Lung (tissue), 12 donors: ENCODE data around the gene ADAMTS15. TPM values are rescaled to one million over a fixed set of nuclear protein-coding genes. Genes with fewer than 3 reads are reported as not detected.

Source experiments
- ATAC-seq: fragments of 200-7000 bp; cut with Tn5 transposase; one replicate; pipeline ENCODE4 v1.9.1; 2020; ENCODE audit warnings: moderate number of reproducible peaks; ENCODE audit not compliant: insufficient read depth, low FRiP score
- DNase-seq, 3 donors: peaks; one replicate each; pipeline ENCODE4 v3.0.0-alpha.2; 2013 to 2017
- H3K27ac ChIP-seq, 2 donors: one replicate each; pipeline ENCODE4 v1.5.1; 2013; ENCODE audit warnings: mild to moderate bottlenecking in 2 of 2, moderate library complexity in 2 of 2, control low read depth in 1 of 2, inconsistent platforms in 1 of 2, low read depth in 1 of 2, low read length in 1 of 2
- H3K27me3 ChIP-seq, 3 donors: one replicate each; pipeline ENCODE4 v1.5.1; 2013; ENCODE audit warnings: low read length in 2 of 3; ENCODE audit not compliant: control insufficient read depth in 3 of 3, insufficient read depth in 3 of 3
- H3K36me3 ChIP-seq, 4 donors: one replicate each; pipeline ENCODE4 v1.5.1; 2013; ENCODE audit warnings: low read length in 4 of 4, mild to moderate bottlenecking in 1 of 4, moderate library complexity in 1 of 4; ENCODE audit not compliant: control insufficient read depth in 4 of 4, insufficient read depth in 4 of 4
- H3K4me1 ChIP-seq, 5 donors: one replicate each; pipeline ENCODE4 v1.5.1; 2013; ENCODE audit warnings: low read length in 5 of 5, mild to moderate bottlenecking in 2 of 5, moderate library complexity in 1 of 5; ENCODE audit not compliant: control insufficient read depth in 5 of 5, insufficient read depth in 5 of 5
- H3K4me3 ChIP-seq: one replicate; pipeline ENCODE4 v1.5.1; 2013; ENCODE audit warnings: mild to moderate bottlenecking, control low read depth, moderate library complexity
- H3K9ac ChIP-seq, 2 donors: one replicate each; pipeline ENCODE4 v1.5.1; 2013; ENCODE audit warnings: low read length in 2 of 2, control low read depth in 1 of 2; ENCODE audit not compliant: insufficient read depth in 1 of 2
- H3K9me3 ChIP-seq, 4 donors: one replicate each; pipeline ENCODE4 v1.5.1; 2013; ENCODE audit warnings: low read length in 3 of 4, mild to moderate bottlenecking in 1 of 4, moderate library complexity in 1 of 4; ENCODE audit not compliant: control insufficient read depth in 4 of 4, insufficient read depth in 3 of 4
- WGBS, 2 donors: extraction: QIAGEN DNeasy Blood & Tissue Kit; methylation state at CpG; one replicate each; pipeline ENCODE4 v1.1.7; 2013; 5-methylcytosine and 5-hydroxymethylcytosine counted together
- polyA plus RNA-seq, 2 donors: library from polyadenylated mRNA; stranded (reverse); fragments of 200-250 nt; gene quantifications; one replicate each; pipeline ENCODE4 v1.2.1, GENCODE V29; 2013
- total RNA-seq, 2 donors: library from RNA; depleted of rRNA in 1 of 2; stranded (reverse); fragments of >200 nt in 1 of 2; gene quantifications; one replicate each; pipeline ENCODE4 v1.2.1, GENCODE V29; 2014 to 2021
- TF ChIP-seq, protein P1 (sequence below): IDR thresholded peaks from 2 replicates; pipeline ENCODE4 v1.5.1; 2012; ENCODE audit warnings: mild to moderate bottlenecking; ENCODE audit errors: control extremely low read depth, extremely low read depth
- donor health status: control.
- donor health status: control.
- donor health status: Bipolar disorder and iron deficiency.
- donor health status: healthy.
- donor health status: DM: yes; HTN: yes; CAD: no.

Gene ADAMTS15
- total and polyA plus RNA-seq, 4 donors = 4.4 to 22.9 (median 13.3) TPM

DNA sequence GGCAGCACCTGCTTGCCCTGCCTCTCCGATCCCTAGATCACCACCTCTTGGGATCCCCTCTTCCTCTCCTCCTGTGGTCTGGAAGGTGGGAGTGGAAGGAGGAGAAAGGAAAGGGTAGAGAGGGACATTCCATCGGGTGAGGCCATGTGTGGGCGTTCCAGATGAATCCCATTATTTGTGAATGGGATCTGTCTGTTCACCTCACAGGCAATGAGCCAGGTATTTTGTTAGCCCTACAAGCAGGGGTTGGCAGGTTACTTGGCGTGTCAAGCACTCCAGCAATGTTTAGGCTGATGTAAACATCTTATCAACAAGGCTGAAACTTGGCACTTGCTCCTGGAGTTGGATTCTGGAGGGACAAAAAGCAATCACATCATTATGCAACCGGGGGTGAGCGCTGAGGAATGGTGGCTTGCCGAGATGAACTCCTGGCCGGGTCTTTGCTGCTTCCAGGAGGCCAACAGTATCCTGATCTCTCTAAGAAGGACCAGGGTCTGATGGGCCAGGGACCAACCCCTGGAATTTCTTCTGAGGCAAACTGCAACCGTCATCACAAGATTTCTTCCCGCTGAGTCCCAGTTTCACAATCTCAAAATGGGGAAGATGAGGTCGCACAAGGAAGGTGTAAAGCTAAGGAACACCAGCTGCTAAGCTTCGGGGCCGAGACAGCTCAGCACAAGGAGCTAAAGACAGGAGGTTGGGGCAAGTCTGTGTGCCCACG is 27.8 kb upstream of the ADAMTS15 start:
- no peaks in the 10 kb centered on the region for H3K36me3 ChIP-seq
- no peak overlapping the region for H3K4me3 ChIP-seq
- H3K9ac ChIP-seq = no peak overlapping the region
- H3K27ac ChIP-seq = peak overlapping the region in 1 of 2 donors; percentile 59
- TF ChIP-seq, protein P1, sequence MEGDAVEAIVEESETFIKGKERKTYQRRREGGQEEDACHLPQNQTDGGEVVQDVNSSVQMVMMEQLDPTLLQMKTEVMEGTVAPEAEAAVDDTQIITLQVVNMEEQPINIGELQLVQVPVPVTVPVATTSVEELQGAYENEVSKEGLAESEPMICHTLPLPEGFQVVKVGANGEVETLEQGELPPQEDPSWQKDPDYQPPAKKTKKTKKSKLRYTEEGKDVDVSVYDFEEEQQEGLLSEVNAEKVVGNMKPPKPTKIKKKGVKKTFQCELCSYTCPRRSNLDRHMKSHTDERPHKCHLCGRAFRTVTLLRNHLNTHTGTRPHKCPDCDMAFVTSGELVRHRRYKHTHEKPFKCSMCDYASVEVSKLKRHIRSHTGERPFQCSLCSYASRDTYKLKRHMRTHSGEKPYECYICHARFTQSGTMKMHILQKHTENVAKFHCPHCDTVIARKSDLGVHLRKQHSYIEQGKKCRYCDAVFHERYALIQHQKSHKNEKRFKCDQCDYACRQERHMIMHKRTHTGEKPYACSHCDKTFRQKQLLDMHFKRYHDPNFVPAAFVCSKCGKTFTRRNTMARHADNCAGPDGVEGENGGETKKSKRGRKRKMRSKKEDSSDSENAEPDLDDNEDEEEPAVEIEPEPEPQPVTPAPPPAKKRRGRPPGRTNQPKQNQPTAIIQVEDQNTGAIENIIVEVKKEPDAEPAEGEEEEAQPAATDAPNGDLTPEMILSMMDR = no peak
- peaks cover 0 to 69% (median 26%) of the 10 kb centered on the region in 5 donors for H3K4me1 ChIP-seq
- peaks cover 0 to 2% (median 0%) of the 10 kb centered on the region in 3 donors for H3K27me3 ChIP-seq
- 46 to 51% methylated on average over 14 of the region's 14 CpGs for WGBS, 2 donors
- no peaks in the 10 kb centered on the region for H3K9me3 ChIP-seq
- DNase-seq = peak; percentile 87 to 95 (median 93)
- ATAC-seq = no peak

DNA sequence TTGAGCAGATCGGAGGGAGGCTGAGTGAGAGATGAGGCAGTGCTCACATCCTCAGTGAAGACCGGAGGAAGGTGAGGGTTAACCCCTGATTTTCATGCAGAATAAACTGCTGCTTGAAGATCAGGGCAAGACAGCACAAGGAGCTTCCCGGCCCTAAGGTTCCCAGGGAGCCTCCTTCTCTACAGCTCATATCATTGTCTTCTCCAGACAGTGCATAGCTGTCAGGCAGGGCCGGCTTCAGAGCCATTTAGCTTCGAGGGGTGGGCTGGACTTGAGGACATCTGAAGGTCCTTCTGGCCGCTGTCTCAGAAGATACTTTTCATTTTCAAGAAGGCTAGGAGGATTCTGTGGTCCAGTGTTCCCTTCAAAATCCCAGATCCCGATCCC is 27.3 kb upstream of the ADAMTS15 start:
- Histone ChIP-seq H3K9me3 (no peaks in the 10 kb centered on the region), H3K27me3 (peaks cover 0 to 4% (median 0%) of the 10 kb centered on the region in 3 donors), H3K4me3 (no peak overlapping the region), H3K36me3 (no peaks in the 10 kb centered on the region), H3K27ac (peak overlapping the region in 1 of 2 donors; percentile 12), H3K9ac (no peak overlapping the region), H3K4me1 (peaks cover 0 to 73% (median 26%) of the 10 kb centered on the region in 5 donors)
- TF ChIP-seq, protein P1 = no peak
- WGBS, 2 donors = 69 to 73% methylated on average over 7 of the region's 7 CpGs
- ATAC-seq (no peak), DNase-seq (no peak)

DNA sequence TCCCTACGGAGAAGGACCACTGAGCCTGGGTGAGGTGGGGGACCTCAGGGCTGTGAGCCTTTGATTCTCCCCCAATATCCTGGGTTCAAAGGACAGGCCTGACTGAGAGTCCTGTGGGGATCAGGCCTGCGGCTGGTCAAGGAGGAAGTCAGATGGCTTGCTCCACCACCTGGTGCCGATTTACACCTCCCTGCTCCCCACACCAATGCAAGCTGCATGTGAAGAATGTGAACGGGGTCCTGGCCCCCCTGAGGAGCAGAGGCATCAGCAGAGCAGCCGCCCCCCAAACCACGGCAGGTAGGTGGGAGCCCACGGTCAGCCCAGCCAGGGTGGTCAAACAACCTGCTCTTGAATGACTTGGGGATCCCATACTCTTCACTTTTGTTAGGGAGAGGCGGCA is 26.7 kb upstream of the ADAMTS15 start:
- no peak for DNase-seq
- Histone ChIP-seq H3K27ac (peak overlapping the region in 1 of 2 donors; percentile 39), H3K9ac (no peak overlapping the region), H3K9me3 (no peaks in the 10 kb centered on the region), H3K4me1 (peaks cover 0 to 75% (median 22%) of the 10 kb centered on the region in 5 donors), H3K27me3 (peaks cover 0 to 8% (median 5%) of the 10 kb centered on the region in 3 donors), H3K36me3 (no peaks in the 10 kb centered on the region), H3K4me3 (no peak overlapping the region)
- no peak for ATAC-seq
- WGBS, 2 donors = 80 to 87% methylated on average over 8 of the region's 8 CpGs
- TF ChIP-seq, protein P1 = no peak
